ENCODE results near the gene ALMS1.
"Not testable (repeated sequence)": the region's sequence is repeated elsewhere in the genome, so short reads cannot be mapped to it uniquely, and the experiment has no call there.

The ALMS1 gene

GRCh38 chr2:73503992-73504570 is 118.4 kb downstream of the ALMS1 start:
- DNase-seq (ENCODE audit: low read depth) = no peak

GRCh38 chr2:73504850-73505249 is 119.2 kb downstream of the ALMS1 start:
- not testable (repeated sequence) for DNase-seq (ENCODE audit: low read depth)

- not testable (repeated sequence) for DNase-seq (ENCODE audit: low read depth)
Measured at GRCh38 chr2:73510470-73510869, 124.8 kb downstream of the ALMS1 start.

- no peak for DNase-seq (ENCODE audit: low read depth)
Measured at GRCh38 chr2:73516033-73516432, 130.4 kb downstream of the ALMS1 start.

GRCh38 chr2:73528688-73529087 is 143.1 kb downstream of the ALMS1 start:
- no peak for DNase-seq (ENCODE audit: low read depth)

GRCh38 chr2:73530773-73531172 is 145.1 kb downstream of the ALMS1 start:
- DNase-seq (ENCODE audit: low read depth) = not testable (repeated sequence)

- no peak for DNase-seq (ENCODE audit: low read depth)
Measured at GRCh38 chr2:73532381-73532780, 146.7 kb downstream of the ALMS1 start.

GRCh38 chr2:73536133-73536840 is 150.7 kb downstream of the ALMS1 start:
- no peak for DNase-seq (ENCODE audit: low read depth)

- not testable (repeated sequence) for DNase-seq (ENCODE audit: low read depth)
Measured at GRCh38 chr2:73560875-73561274, 175.2 kb downstream of the ALMS1 start.

- no peak for DNase-seq (ENCODE audit: low read depth)
Measured at GRCh38 chr2:73561422-73561821, 175.8 kb downstream of the ALMS1 start.

- DNase-seq (ENCODE audit: low read depth) = no peak
Measured at GRCh38 chr2:73564986-73565385, 179.3 kb downstream of the ALMS1 start.

GRCh38 chr2:73566288-73566878 is 180.7 kb downstream of the ALMS1 start:
- DNase-seq (ENCODE audit: low read depth) = no peak

GRCh38 chr2:73575261-73575660 is 189.6 kb downstream of the ALMS1 start:
- no peak for DNase-seq (ENCODE audit: low read depth)

- DNase-seq (ENCODE audit: low read depth) = no peak
Measured at GRCh38 chr2:73582364-73582763, 196.7 kb downstream of the ALMS1 start.

GRCh38 chr2:73588177-73588576 is 202.5 kb downstream of the ALMS1 start:
- no peak for DNase-seq (ENCODE audit: low read depth)

- no peak for DNase-seq (ENCODE audit: low read depth)
Measured at GRCh38 chr2:73593680-73594079, 208.0 kb downstream of the ALMS1 start.

GRCh38 chr2:73594251-73594650 is 208.6 kb downstream of the ALMS1 start:
- DNase-seq (ENCODE audit: low read depth) = no peak

- DNase-seq (ENCODE audit: low read depth) = no peak
Measured at GRCh38 chr2:73601780-73602179, 216.1 kb downstream of the ALMS1 start.

GRCh38 chr2:73603099-73603588 is 217.5 kb downstream of the ALMS1 start:
- not testable (repeated sequence) for DNase-seq (ENCODE audit: low read depth)

- DNase-seq (ENCODE audit: low read depth) = not testable (repeated sequence)
Measured at GRCh38 chr2:73604589-73604988, 219.0 kb downstream of the ALMS1 start.

GRCh38 chr2:73610111-73610510 is 224.5 kb downstream of the ALMS1 start:
- DNase-seq (ENCODE audit: low read depth) = no peak

- no peak for DNase-seq (ENCODE audit: low read depth)
Measured at GRCh38 chr2:73611193-73611592, 225.6 kb downstream of the ALMS1 start.

GRCh38 chr2:73611867-73612266 is 226.2 kb downstream of the ALMS1 start:
- no peak for DNase-seq (ENCODE audit: low read depth)
